ENCODE measurements around the gene DDC.
"Not testable (repeated sequence)": the region's sequence is repeated elsewhere in the genome, so short reads cannot be mapped to it uniquely, and the experiment has no call there.

GRCh38 chr7:50583295-50583694 lies 18.1 kb upstream of the DDC start:
- not testable (repeated sequence) for TF ChIP-seq CTCF (optimal IDR thresholded peaks at IDR 0.05 in 1 of 3, IDR thresholded peaks at IDR 0.05 in 1 of 3, conservative IDR thresholded peaks at IDR 0.05 in 1 of 3; ENCODE audit: extremely low read depth in 1 of 3, insufficient read depth in 2 of 3, low read length in 3 of 3); EZH2 (IDR thresholded peaks at IDR 0.05; ENCODE audit: low read length)

Data from keratinocyte (primary cell).